HCT116 (cell line): ENCODE results near the gene NT5C1B. TPM values are rescaled to one million over a fixed set of nuclear protein-coding genes. Genes with fewer than 3 reads are reported as not detected.

Experiments used
- ATAC-seq: fragments of 200-7000 bp; cut with Tn5 transposase; 2 replicates; pipeline ENCODE4 v1.9.1; 2020; ENCODE audit warnings: mild to moderate bottlenecking, moderate library complexity
- BruUV-seq: library from RNA; stranded (reverse); fragments of 400-500 nt; replicated peaks from 2 replicates; lab custom pipeline; 2021; lab: Mats Ljungman, UMichigan
- CTCF ChIA-PET: fragments of 300-600 bp; sonication (Branson Sonifier 250); formaldehyde crosslinking; loops from one replicate; lab custom pipeline; 2021; ENCODE audit warnings: antibody characterized with exemption; lab: Charles Lee
- POLR2A ChIA-PET: fragments of 300-600, 350-600 bp; sonication (Branson Sonifier 250); formaldehyde crosslinking; loops from one replicate; lab custom pipeline; 2021; ENCODE audit warnings: antibody characterized with exemption; lab: Charles Lee
- RAD21 ChIA-PET, 2 experiments: fragments of 300-600 bp; sonication (Branson Sonifier 250); formaldehyde crosslinking; loops; one replicate each; lab custom pipeline; 2023; ENCODE audit warnings: low total read pairs in 2 of 2; ENCODE audit not compliant: uncharacterized antibody in 2 of 2, unreplicated experiment in 2 of 2, low non-redundant PET in 1 of 2; lab: Charles Lee
- DNase-seq: peaks from one replicate; pipeline ENCODE4 v3.0.0-alpha.2; 2010; ENCODE audit warnings: low read depth, low spot score
- H2AFZ ChIP-seq: fragments of 200-600 bp; shearing (Covaris generic), sonication (generic); 2 replicates; pipeline ENCODE4 v1.6.1; 2017; ENCODE audit warnings: low read depth, mixed run types, mixed read lengths, antibody characterized with exemption, low read length; ENCODE audit not compliant: poor library complexity, severe bottlenecking
- H3K27ac ChIP-seq: 2 replicates; pipeline ENCODE4 v1.5.1; 2012; ENCODE audit warnings: low read depth, low read length
- H3K27me3 ChIP-seq: fragments of 200-600 bp; sonication (generic); 2 replicates; pipeline ENCODE4 v1.6.1; 2016; ENCODE audit warnings: mixed run types, low read length, mixed read lengths; ENCODE audit not compliant: insufficient read depth
- H3K36me3 ChIP-seq, 2 experiments: fragments of 200-500 bp in 1 of 2; fragments of 200-600 bp in 1 of 2; sonication (Bioruptor generic) in 1 of 2; sonication (generic) in 1 of 2; 2 replicates each; pipeline versions ENCODE4 v1.5.1 to v1.6.1; 2014 to 2016; ENCODE audit warnings: low read length in 2 of 2, inconsistent platforms in 1 of 2, mixed read lengths in 1 of 2, mixed run types in 1 of 2; ENCODE audit not compliant: insufficient read depth in 2 of 2, control insufficient read depth in 1 of 2
- H3K4me1 ChIP-seq, 2 experiments: fragments of 200-600 bp in 1 of 2; sonication (generic) in 1 of 2; 2 replicates each; pipeline versions ENCODE4 v1.5.1 to v1.6.1; 2012 to 2017; ENCODE audit warnings: low read length in 2 of 2, inconsistent platforms in 1 of 2, mild to moderate bottlenecking in 1 of 2, mixed read lengths in 1 of 2, mixed run types in 1 of 2, moderate library complexity in 1 of 2; ENCODE audit not compliant: insufficient read depth in 2 of 2, control insufficient read depth in 1 of 2
- H3K4me2 ChIP-seq: fragments of 200-600 bp; sonication (generic); 2 replicates; pipeline ENCODE4 v1.6.1; 2017; ENCODE audit warnings: mixed run types, low read length, mixed read lengths
- H3K4me3 ChIP-seq, 2 experiments: fragments of 200-600 bp in 1 of 2; sonication (generic) in 1 of 2; replicated peaks in 1 of 2; 2 replicates each; pipeline ENCODE4 v1.5.1; 2011 to 2016; ENCODE audit warnings: low read length in 2 of 2, control low read depth in 1 of 2, low read depth in 1 of 2, mild to moderate bottlenecking in 1 of 2, mixed read lengths in 1 of 2, mixed run types in 1 of 2
- H3K79me2 ChIP-seq: fragments of 200-600 bp; sonication (generic); 2 replicates; pipeline ENCODE4 v1.6.1; 2017; ENCODE audit warnings: mild to moderate bottlenecking, mixed run types, low read length, moderate library complexity, mixed read lengths; ENCODE audit not compliant: insufficient read depth
- H3K9ac ChIP-seq: fragments of 200-600 bp; sonication (generic); 2 replicates; pipeline ENCODE4 v1.6.1; 2016; ENCODE audit warnings: low read length, mixed read lengths
- H3K9me2 ChIP-seq: fragments of 200-600 bp; sonication (generic), shearing (Covaris generic); 2 replicates; pipeline ENCODE4 v1.6.1; 2017; ENCODE audit warnings: mixed run types, mild to moderate bottlenecking, moderate library complexity; ENCODE audit not compliant: insufficient read depth
- H3K9me3 ChIP-seq, 2 experiments: fragments of 200-500 bp in 1 of 2; fragments of 200-600 bp in 1 of 2; sonication (Bioruptor generic) in 1 of 2; sonication (generic) in 1 of 2; 2 replicates each; pipeline ENCODE4 v1.6.1; 2014 to 2017; ENCODE audit warnings: low read length in 2 of 2, mixed read lengths in 2 of 2, inconsistent platforms in 1 of 2, low read depth in 1 of 2, mild to moderate bottlenecking in 1 of 2, mixed run types in 1 of 2, moderate library complexity in 1 of 2; ENCODE audit not compliant: control insufficient read depth in 1 of 2, insufficient read depth in 1 of 2
- H4K20me1 ChIP-seq: fragments of 200-600 bp; sonication (generic), shearing (Covaris generic); 2 replicates; pipeline ENCODE4 v1.6.1; 2017; ENCODE audit warnings: mixed run types, mild to moderate bottlenecking, moderate library complexity; ENCODE audit not compliant: insufficient read depth
- JUND ChIP-seq: IDR thresholded peaks from 2 replicates; pipeline ENCODE4 v1.6.1; 2012
- MAX ChIP-seq: IDR thresholded peaks from 2 replicates; pipeline ENCODE4 v1.6.1; 2012
- POLR2A ChIP-seq: IDR thresholded peaks from 2 replicates; pipeline ENCODE4 v1.7.0; 2011; ENCODE audit warnings: borderline replicate concordance; ENCODE audit not compliant: insufficient read depth, insufficient read length; ENCODE audit errors: extremely low read depth
- SIN3A ChIP-seq: IDR thresholded peaks from 2 replicates; pipeline ENCODE4 v1.6.1; 2012; ENCODE audit warnings: low read depth
- SP1 ChIP-seq: IDR thresholded peaks from 2 replicates; pipeline ENCODE4 v1.6.1; 2012; ENCODE audit warnings: low read depth
- ZFX ChIP-seq: fragments of 450-650 bp; IDR thresholded peaks from 2 replicates; pipeline ENCODE4 v1.6.1; 2017
- intact Hi-C: fragments of 100-400 bp; cut with micrococcal nuclease; formaldehyde crosslinking; loops from 2 replicates; pipeline ENCODE4 v1.10.0; 2022
- total RNA-seq: library from RNA; stranded (reverse); gene quantifications from one replicate; pipeline ENCODE4 v1.2.1, GENCODE V29; 2021; ENCODE audit not compliant: unreplicated experiment

Gene NT5C1B
- total RNA-seq, 1 experiment from 2014 or later: not detected

GRCh38 chr2:18619091-18619490, 29.7 kb upstream of the NT5C1B start:
- no peaks in the 10 kb centered on the region for H3K36me3 ChIP-seq
- H3K4me3 ChIP-seq: no peak overlapping the region
- no peak overlapping the region for H3K9ac ChIP-seq
- no peaks in the 10 kb centered on the region; the same call in 1 of the 2 replicates for H3K27me3 ChIP-seq
- H3K4me2 ChIP-seq: no peak overlapping the region
- POLR2A ChIA-PET: no interaction called here
- no peaks in the 10 kb centered on the region for H3K9me3 ChIP-seq
- no peaks in the 10 kb centered on the region for H3K4me1 ChIP-seq
- ATAC-seq: no peak
- H3K27ac ChIP-seq: no peak overlapping the region
- TF ChIP-seq SIN3A (no peak), POLR2A (no peak), ZFX (no peak), SP1 (no peak), JUND (no peak)
- CTCF ChIA-PET: no interaction called here
- no peak for DNase-seq
- H4K20me1 ChIP-seq: no peaks in the 10 kb centered on the region
- no peaks in the 10 kb centered on the region for H3K9me2 ChIP-seq
- RAD21 ChIA-PET: no interaction called here
- intact Hi-C loops: no loop called here
- no TSS peak for BruUV-seq
- H3K79me2 ChIP-seq: no peaks in the 10 kb centered on the region
- no peak overlapping the region for H2AFZ ChIP-seq

GRCh38 chr2:18614041-18614440, 24.7 kb upstream of the NT5C1B start:
- H3K79me2 ChIP-seq: no peaks in the 10 kb centered on the region
- no peak overlapping the region for H3K4me2 ChIP-seq
- no peaks in the 10 kb centered on the region for H3K36me3 ChIP-seq
- H3K4me3 ChIP-seq: no peak overlapping the region
- TF ChIP-seq MAX: no peak
- RAD21 ChIA-PET: no interaction called here
- POLR2A ChIA-PET: no interaction called here
- ATAC-seq: no peak
- H2AFZ ChIP-seq: no peak overlapping the region
- no peak overlapping the region for H3K27ac ChIP-seq
- no peaks in the 10 kb centered on the region for H4K20me1 ChIP-seq
- 0 out of 2 replicates have a peak, but pooled peaks cover 3% of the 10 kb centered on the region for H3K27me3 ChIP-seq
- no TSS peak for BruUV-seq
- CTCF ChIA-PET: no interaction called here
- no peak for DNase-seq
- intact Hi-C loops: no loop called here
- H3K9me3 ChIP-seq: no peaks in the 10 kb centered on the region
- no peaks in the 10 kb centered on the region for H3K4me1 ChIP-seq
- no peaks in the 10 kb centered on the region for H3K9me2 ChIP-seq
- no peak overlapping the region for H3K9ac ChIP-seq
